SK-N-MC (cell line): ENCODE measurements around the gene FBXL22.

Experiments used
- DNase-seq: peaks from one replicate; pipeline ENCODE4 v3.0.0-alpha.2; 2011; ENCODE audit warnings: low read depth, low spot score
- H3K27ac ChIP-seq: fragments of 200-600 bp; sonication (generic); 2 replicates; pipeline ENCODE4 v1.5.1; 2016; ENCODE audit warnings: mixed run types
- H3K36me3 ChIP-seq: fragments of 200-600 bp; sonication (generic); 2 replicates; pipeline ENCODE4 v1.6.1; 2017; ENCODE audit warnings: antibody characterized with exemption, low read length, mixed read lengths; ENCODE audit not compliant: insufficient read depth
- H3K4me3 ChIP-seq: fragments of 200-600 bp; sonication (generic); 2 replicates; pipeline ENCODE4 v1.5.1; 2016
- H3K9ac ChIP-seq: fragments of 200-600 bp; sonication (generic); 2 replicates; pipeline ENCODE4 v1.8.0; 2017; ENCODE audit warnings: mixed run types, mixed read lengths; ENCODE audit not compliant: insufficient read length
- H3K9me3 ChIP-seq: fragments of 200-600 bp; sonication (generic); 2 replicates; pipeline ENCODE4 v1.6.1; 2017; ENCODE audit warnings: low read depth, mild to moderate bottlenecking, antibody characterized with exemption, low read length, moderate library complexity, mixed read lengths
- EZH2 ChIP-seq: fragments of 200-600 bp; sonication (generic); IDR thresholded peaks from one replicate; pipeline ENCODE4 v1.6.1; 2017; ENCODE audit warnings: antibody characterized with exemption
- FOXP2 ChIP-seq: optimal IDR thresholded peaks from 2 replicates; pipeline ENCODE3; 2011; ENCODE audit warnings: mild to moderate bottlenecking, moderate library complexity; ENCODE audit not compliant: insufficient read depth; ENCODE audit errors: extremely low read length, control extremely low read depth
- POLR2AphosphoS5 ChIP-seq: IDR thresholded peaks from 2 replicates; pipeline ENCODE4 v1.6.1; 2012; ENCODE audit warnings: mild to moderate bottlenecking, low read depth, low read length, borderline replicate concordance

FBXL22 gene

GRCh38 chr15:63634154-63634553, 37.0 kb downstream of the FBXL22 start:
- Histone ChIP-seq H3K36me3 (peaks cover 48% of the 10 kb centered on the region), H3K9me3 (no peaks in the 10 kb centered on the region), H3K27ac (no peak overlapping the region), H3K4me3 (no peak overlapping the region), H3K9ac (no peak overlapping the region)
- TF ChIP-seq POLR2AphosphoS5 (no peak), EZH2 (no peak), FOXP2 (no peak)
- DNase-seq, result no peak

GRCh38 chr15:63636518-63637061, 39.4 kb downstream of the FBXL22 start:
- H3K9ac ChIP-seq, result no peak overlapping the region
- no peak overlapping the region for H3K4me3 ChIP-seq
- DNase-seq, result no peak
- no peak overlapping the region for H3K27ac ChIP-seq
- H3K9me3 ChIP-seq, result no peaks in the 10 kb centered on the region
- no peak for TF ChIP-seq POLR2AphosphoS5
- TF ChIP-seq EZH2, result no peak
- H3K36me3 ChIP-seq, result peaks cover 63% of the 10 kb centered on the region

- Histone ChIP-seq H3K36me3 (peaks cover 55% of the 10 kb centered on the region), H3K9me3 (no peaks in the 10 kb centered on the region), H3K4me3 (no peak overlapping the region), H3K27ac (no peak overlapping the region), H3K9ac (no peak overlapping the region)
- DNase-seq, result no peak
- no peak for TF ChIP-seq POLR2AphosphoS5
- no peak for TF ChIP-seq EZH2
- no peak for TF ChIP-seq FOXP2
Observed at GRCh38 chr15:63638839-63639238, 41.7 kb downstream of the FBXL22 start.

DNA sequence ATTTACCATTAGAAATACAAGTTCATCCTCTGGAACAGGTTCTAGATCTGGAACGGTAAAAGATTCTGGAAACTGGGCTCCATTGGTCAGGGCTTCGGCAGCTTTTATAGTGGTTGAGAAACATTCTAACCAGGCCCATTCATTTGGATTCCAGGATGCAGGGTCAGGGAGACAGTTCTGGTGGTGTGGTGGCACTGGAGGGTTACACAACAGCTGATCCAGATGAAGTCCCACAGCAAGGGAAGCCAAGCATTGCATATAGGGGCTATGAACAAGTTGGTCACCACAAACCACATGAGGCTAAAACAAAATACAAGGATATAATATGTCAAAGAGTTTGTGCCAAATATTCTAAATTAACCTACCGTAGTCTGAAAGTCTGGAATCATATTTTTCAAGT, 43.0 kb downstream of the FBXL22 start:
- Histone ChIP-seq H3K27ac (no peak overlapping the region), H3K4me3 (no peak overlapping the region), H3K9me3 (no peaks in the 10 kb centered on the region), H3K9ac (no peak overlapping the region), H3K36me3 (peaks cover 54% of the 10 kb centered on the region)
- no peak for DNase-seq
- TF ChIP-seq POLR2AphosphoS5 (no peak), EZH2 (no peak), FOXP2 (no peak)
